ENCODE results near the gene GAPDHS.

GAPDHS gene

GRCh38 chr19:35557539-35558399 lies 24.5 kb downstream of the GAPDHS start:
- peak in 4 of 5 experiments; percentile 18 to 55 (median 26) for DNase-seq

GRCh38 chr19:35558400-35559280 lies 25.4 kb downstream of the GAPDHS start:
- no peak for DNase-seq

DNA sequence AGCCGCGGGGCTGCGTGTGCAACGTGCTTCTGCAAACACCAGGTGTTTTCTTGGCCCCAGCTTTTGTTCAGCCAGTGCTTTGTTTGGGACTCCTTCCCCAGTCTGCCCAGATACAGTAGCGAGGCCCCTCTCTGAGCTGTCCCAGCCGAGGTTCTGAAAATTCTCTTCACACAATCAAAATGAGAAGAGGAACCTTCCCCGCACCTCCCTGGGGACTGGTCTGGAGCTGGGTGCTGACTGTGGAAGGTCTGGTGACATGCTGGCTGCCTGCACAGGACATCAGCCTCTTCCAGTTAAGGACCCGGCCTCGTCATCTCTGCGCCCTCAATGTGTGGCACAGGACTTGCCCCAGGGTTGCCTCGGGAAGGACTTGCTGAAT lies 26.0 kb downstream of the GAPDHS start:
- DNase-seq = no peak

- no peak for DNase-seq
These were observed 26.5 kb downstream of the GAPDHS start for GRCh38 chr19:35559781-35560180.

DNA sequence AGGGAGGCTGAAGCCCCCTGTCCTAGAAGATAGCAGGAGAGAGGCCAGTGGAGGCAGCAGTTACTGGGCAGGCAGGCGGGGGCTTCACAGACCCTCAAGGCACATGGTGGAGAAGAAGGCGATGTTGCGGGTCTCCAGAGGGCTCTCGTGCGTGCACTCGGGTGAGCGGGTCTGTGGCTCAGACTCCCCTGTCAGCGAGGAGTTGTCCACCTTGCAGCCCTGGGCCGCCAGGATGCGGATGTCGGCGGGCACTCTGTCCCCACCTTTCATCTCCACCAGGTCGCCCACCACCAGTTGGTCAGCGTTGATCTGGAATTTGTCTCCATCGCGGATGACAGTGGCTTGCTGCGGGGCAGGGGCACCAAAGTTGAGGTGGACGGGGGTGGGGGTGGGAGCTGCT lies 27.0 kb downstream of the GAPDHS start:
- DNase-seq = no peak

DNA sequence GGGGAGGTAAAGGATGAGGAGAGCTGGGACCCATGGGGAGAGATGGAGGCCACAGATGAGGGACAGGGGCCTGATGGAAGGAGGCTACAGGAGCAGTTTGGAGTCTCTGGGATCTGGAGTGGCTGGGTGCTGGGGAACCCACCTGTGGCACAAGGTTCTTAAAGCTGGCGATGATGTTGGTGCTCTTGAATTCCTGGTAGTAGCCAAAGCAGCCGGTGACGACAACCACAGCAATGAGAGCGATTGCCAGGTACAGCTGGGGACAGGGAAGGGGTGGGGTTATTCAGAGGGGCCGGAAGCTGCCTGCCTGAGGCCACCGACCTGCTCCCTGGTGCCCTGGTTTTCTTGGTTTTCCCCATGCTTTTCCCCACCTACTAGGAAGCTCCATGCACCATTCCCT lies 27.4 kb downstream of the GAPDHS start:
- no peak for DNase-seq

GRCh38 chr19:35561436-35561835 lies 28.2 kb downstream of the GAPDHS start:
- DNase-seq = no peak

- DNase-seq = no peak
These were observed 29.1 kb downstream of the GAPDHS start for GRCh38 chr19:35562336-35562735.

DNA sequence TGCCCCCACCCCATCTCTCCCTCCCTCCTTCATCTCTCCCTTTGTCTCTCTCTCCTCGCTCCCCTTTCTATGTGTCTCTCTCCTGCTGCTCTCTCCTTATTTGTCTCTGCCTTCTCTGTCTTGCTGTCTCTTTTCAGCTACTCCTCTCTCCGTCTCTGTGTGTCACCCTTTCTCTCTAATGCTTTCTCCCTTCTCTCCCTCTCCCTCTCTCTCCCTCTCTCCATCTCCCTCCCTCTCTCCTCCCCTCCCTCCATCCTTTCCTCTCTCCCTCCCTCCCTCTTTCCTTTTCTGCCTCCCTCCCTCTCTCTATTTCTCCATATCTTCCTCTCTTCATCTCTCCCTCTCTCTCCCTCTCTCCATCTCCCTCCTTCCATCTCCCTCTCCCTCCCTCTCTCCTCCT lies 29.5 kb downstream of the GAPDHS start:
- no peak for DNase-seq

- DNase-seq = no peak
These were observed 30.1 kb downstream of the GAPDHS start, which contains the start of gene ATP4A for GRCh38 chr19:35563207-35563829. Gene ATP4A (minus strand): TSS chr19:35563658. CDS start chr19:35563629, 29 bp downstream.

DNA sequence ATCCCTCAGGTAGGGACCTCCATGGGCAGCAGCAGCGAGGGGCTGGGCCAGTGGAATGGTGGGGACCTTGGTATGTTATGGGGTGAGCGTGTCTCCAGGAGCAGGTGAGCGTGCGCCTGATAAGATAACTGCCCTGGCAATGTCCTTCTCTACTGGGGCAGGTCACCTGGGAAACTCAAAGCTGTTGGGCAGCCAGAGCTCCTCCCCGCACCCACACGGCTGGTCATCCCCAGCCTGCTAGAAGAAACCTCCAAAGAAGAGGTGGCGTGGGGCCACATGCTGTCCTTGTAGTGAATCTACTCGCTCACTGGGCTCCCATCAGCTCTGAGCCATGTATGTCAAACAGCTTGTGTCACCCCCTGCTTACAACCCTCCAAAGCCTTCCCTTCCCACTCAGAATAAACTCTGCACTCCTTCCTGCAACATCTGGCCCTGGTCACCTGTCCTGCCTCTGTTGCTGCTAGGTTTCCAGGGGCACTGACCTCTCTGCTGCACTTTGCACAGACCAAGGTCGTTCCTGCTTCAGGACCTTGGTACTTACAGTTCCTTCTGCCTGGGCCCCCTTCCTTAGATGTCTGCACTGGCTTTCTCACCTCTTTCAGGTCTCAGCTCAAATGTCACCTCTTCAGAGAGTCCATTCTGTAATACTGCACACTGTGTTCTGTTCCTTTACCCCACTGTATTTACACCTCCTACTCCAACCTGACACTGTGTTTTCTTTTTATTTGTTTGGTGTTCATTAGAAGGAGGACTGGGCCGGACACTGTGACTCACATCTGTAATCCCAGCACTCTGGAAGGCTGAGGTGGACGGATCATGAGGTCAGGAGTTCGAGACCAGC lies 32.0 kb downstream of the GAPDHS start:
- no peak for DNase-seq

GRCh38 chr19:35566738-35567137 lies 33.5 kb downstream of the GAPDHS start:
- DNase-seq = no peak

- DNase-seq = no peak
These were observed 36.1 kb downstream of the GAPDHS start for GRCh38 chr19:35569281-35569781.

GRCh38 chr19:35571406-35571965 lies 38.2 kb downstream of the GAPDHS start:
- DNase-seq = no peak

GRCh38 chr19:35577918-35578317 lies 44.7 kb downstream of the GAPDHS start:
- DNase-seq = no peak

DNA sequence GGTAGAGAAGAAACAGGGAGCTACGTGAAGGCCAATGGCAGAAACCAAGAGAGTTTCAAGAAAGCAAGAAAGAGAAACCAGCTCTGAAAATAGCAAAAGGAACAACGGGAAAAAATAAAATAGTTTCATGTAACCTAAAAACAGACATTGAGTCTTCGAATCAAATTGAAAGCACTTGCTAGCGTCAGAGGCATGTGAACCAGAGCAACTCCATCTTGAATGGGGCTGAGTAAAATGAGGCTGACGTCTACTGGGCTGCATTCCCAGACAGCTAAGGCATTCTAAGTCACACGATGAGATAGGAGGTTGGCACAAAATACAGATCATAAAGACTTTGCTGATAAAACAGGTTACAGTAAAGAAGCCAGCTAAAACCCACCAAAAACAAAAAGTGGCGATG lies 45.5 kb downstream of the GAPDHS start:
- DNase-seq = no peak

GRCh38 chr19:35582760-35583159 lies 49.5 kb downstream of the GAPDHS start:
- DNase-seq = no peak

DNA sequence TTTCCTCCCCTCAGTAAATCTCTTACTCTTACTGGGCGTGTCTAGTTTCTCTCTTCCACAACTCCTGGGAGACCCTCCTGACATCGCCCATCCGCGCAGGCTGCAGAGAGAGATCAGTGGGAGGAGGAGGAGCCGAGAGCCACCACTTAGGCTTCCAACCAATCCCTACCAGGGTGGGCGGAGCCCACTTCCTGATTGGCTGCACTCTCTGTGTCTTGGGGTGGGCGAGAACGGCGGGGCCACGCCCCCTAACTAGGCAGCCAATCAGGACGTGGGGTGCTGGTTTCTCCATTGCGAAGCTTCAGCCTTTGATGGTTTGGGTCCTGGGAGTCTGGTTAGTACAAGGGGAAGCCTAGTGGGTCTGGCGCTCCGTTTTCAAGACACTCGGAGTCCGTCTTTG lies 52.6 kb downstream of the GAPDHS start, which contains the start of gene PMIS2:
PMIS2 (plus strand) TSS at position 326 of the 400 bp plus-strand sequence. CDS start 87 bp downstream, outside the sequence.
- peak in 1 of 5 experiments; percentile 24 for DNase-seq

GRCh38 chr19:35587321-35587720 lies 54.1 kb downstream of the GAPDHS start:
- DNase-seq = no peak

- no peak for DNase-seq
These were observed 57.6 kb downstream of the GAPDHS start for GRCh38 chr19:35590875-35591274.

- peak in 2 of 5 experiments; percentile 12 to 46 for DNase-seq
These were observed 59.0 kb downstream of the GAPDHS start for GRCh38 chr19:35592226-35592625.
